NT2/D1 (cell line): Measurements from ENCODE around the gene SCN3B.

Experiments used
- YY1 ChIP-seq: IDR thresholded peaks from 2 replicates; pipeline ENCODE4 v1.6.1; 2011; ENCODE audit not compliant: insufficient read length, insufficient read depth
- ZNF274 ChIP-seq: IDR thresholded peaks from 2 replicates; pipeline ENCODE4 v1.6.1; 2011; ENCODE audit warnings: mild to moderate bottlenecking, low read depth, low read length

- TF ChIP-seq YY1 (no peak), ZNF274 (no peak)
These were observed 29.4 kb downstream of the SCN3B start for GRCh38 chr11:123624974-123625373.
